NB4 (cell line): ENCODE results near the gene BAHCC1.
"Not testable (repeated sequence)": the region's sequence is repeated elsewhere in the genome, so short reads cannot be mapped to it uniquely, and the experiment has no call there.

ENCODE experiments used
- DNase-seq: peaks from one replicate; pipeline ENCODE4 v3.0.0; 2010; ENCODE audit warnings: low read depth
- H3K4me3 ChIP-seq: one replicate; pipeline ENCODE4 v1.5.1; 2011; ENCODE audit warnings: mild to moderate bottlenecking, low read depth, low read length, moderate library complexity
- CTCF ChIP-seq: IDR thresholded peaks from one replicate; pipeline ENCODE4 v1.5.1; 2012; ENCODE audit warnings: low read depth, low read length
- MAX ChIP-seq: IDR thresholded peaks from 2 replicates; pipeline ENCODE4 v1.6.1; 2011; ENCODE audit warnings: low read depth, low read length
- MYC ChIP-seq: IDR thresholded peaks from 2 replicates; pipeline ENCODE4 v1.6.1; 2011; ENCODE audit warnings: low read depth, low read length
- POLR2A ChIP-seq: IDR thresholded peaks from 2 replicates; pipeline ENCODE4 v1.6.1; 2011; ENCODE audit warnings: mild to moderate bottlenecking; ENCODE audit not compliant: insufficient read length; ENCODE audit errors: extremely low read depth

Gene BAHCC1

GRCh38 chr17:81348097-81349055 lies 46.9 kb upstream of the BAHCC1 start:
- no peak overlapping the region for H3K4me3 ChIP-seq
- TF ChIP-seq MYC: no peak
- TF ChIP-seq MAX: no peak
- TF ChIP-seq CTCF: no peak
- no peak for TF ChIP-seq POLR2A
- peak; percentile 8 for DNase-seq

- TF ChIP-seq MYC (peak; percentile 30; the same call in 1 of the 2 replicates), MAX (0 out of 2 replicates have a peak, but pooled peaks have one; percentile 32), POLR2A (no peak)
- no peak overlapping the region for H3K4me3 ChIP-seq
- DNase-seq: peak; percentile 88
Measured at GRCh38 chr17:81349397-81350319, 45.6 kb upstream of the BAHCC1 start.

GRCh38 chr17:81350320-81350890 lies 44.9 kb upstream of the BAHCC1 start:
- no peak overlapping the region for H3K4me3 ChIP-seq
- TF ChIP-seq POLR2A (no peak), MYC (no peak), MAX (no peak), CTCF (no peak)
- no peak for DNase-seq

- H3K4me3 ChIP-seq: not testable (repeated sequence)
- peak; percentile 0 for DNase-seq
Measured at GRCh38 chr17:81351329-81352052, 43.8 kb upstream of the BAHCC1 start.

- H3K4me3 ChIP-seq, DNase-seq: not testable (repeated sequence)
Measured at GRCh38 chr17:81352056-81352455, 43.2 kb upstream of the BAHCC1 start.

- no peak overlapping the region for H3K4me3 ChIP-seq
- peak; percentile 7 for DNase-seq
- no peak for TF ChIP-seq MAX
- TF ChIP-seq MYC: no peak
- no peak for TF ChIP-seq CTCF
- TF ChIP-seq POLR2A: no peak
Measured at GRCh38 chr17:81354252-81354953, 40.9 kb upstream of the BAHCC1 start.
